ENCODE measurements around the gene TBC1D10A.

TBC1D10A gene

DNA sequence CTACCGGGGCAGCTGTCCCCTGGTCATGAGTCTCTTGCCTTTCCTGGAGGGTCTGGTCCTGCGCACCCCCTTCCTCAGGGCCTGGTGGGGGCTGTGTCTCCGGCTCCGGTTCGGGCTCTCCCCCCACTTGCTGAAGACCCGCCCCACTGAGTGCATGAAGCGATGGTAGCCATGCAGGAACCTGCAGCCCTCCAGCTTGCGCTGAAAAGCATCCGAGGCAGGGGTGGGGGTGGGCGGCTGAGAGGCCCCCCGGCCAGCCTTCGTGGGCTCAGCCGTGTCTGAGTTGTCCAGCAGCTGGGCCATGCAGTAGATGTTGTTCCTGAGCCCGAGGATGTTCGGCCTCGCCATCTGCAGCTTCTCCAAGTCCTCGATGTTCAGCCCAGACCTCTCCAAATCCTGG is 62.9 kb downstream of the TBC1D10A start:
- no peak overlapping the region for H3K4me3 ChIP-seq (ENCODE audit: low read depth, low read length)
- TF ChIP-seq, protein P1, sequence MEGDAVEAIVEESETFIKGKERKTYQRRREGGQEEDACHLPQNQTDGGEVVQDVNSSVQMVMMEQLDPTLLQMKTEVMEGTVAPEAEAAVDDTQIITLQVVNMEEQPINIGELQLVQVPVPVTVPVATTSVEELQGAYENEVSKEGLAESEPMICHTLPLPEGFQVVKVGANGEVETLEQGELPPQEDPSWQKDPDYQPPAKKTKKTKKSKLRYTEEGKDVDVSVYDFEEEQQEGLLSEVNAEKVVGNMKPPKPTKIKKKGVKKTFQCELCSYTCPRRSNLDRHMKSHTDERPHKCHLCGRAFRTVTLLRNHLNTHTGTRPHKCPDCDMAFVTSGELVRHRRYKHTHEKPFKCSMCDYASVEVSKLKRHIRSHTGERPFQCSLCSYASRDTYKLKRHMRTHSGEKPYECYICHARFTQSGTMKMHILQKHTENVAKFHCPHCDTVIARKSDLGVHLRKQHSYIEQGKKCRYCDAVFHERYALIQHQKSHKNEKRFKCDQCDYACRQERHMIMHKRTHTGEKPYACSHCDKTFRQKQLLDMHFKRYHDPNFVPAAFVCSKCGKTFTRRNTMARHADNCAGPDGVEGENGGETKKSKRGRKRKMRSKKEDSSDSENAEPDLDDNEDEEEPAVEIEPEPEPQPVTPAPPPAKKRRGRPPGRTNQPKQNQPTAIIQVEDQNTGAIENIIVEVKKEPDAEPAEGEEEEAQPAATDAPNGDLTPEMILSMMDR (IDR thresholded peaks at IDR 0.05; ENCODE audit: low read depth, low read length), result no peak

DNA sequence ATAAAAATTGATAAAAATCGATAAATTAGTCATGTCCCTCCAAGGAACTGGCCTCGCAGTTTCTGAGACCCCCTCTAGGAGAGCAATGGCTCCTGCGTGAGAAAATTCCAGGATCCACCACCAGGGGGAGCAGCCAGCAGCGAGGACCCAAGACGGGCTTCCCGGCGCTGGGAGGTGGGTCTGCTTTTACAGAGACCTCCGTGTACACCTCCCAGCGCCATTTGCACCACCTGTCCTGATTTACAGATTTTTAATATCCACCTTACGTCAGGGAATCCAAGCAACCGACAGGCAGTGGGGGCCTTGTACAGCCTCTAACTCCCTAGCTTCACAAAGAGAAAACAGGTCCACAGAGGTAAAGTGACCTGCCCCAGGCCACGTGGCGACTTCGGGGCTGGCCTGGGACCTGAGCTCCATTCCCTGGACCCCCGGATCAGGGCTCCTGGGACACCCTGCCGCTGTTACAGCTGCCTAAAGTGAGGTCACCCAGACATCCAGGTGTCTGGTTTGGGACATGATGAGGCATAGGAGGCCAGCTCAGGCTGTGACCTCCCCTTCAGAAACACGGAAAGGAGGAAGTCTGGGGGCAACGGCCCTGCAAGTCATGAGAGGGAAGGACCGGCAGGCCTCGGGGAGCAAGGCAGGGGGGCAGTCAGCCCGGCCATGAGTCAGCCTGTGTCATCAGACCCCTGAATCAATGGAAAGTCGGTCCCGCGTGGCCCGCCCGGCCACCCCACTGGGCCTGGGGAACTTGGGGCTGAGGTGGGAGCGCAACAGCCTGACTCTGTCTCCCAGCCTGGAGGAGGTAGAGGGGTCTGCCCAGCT is 63.6 kb downstream of the TBC1D10A start:
- TF ChIP-seq, protein P1 (IDR thresholded peaks at IDR 0.05; ENCODE audit: low read depth, low read length), result peak; percentile 92

DNA sequence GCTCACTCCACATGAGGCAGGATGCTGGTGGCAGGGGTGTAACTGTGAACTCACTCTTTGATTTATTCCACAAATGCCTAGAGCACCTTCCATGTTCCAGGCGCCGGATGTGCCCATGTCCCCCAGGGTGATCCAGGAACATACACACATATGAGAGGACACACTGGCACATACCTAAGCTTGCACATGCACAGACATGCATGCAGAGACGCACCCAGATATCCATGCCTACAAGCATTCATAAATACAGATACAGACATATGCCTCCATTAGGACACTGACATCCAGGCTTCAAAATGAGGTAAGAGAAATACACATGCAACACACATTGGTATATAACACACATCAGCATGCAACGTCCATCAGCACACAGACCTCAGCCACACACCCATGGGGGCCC is 64.6 kb downstream of the TBC1D10A start:
- TF ChIP-seq, protein P1 (IDR thresholded peaks at IDR 0.05; ENCODE audit: low read depth, low read length), result no peak
- H3K4me3 ChIP-seq (ENCODE audit: low read depth, low read length), result no peak overlapping the region

More for the DNA sequence above, 63.6 kb downstream of the TBC1D10A start:
- H3K4me3 ChIP-seq (ENCODE audit: low read depth, low read length), result peak overlapping the region; percentile 27; the same call in 1 of the 2 replicates

DNA sequence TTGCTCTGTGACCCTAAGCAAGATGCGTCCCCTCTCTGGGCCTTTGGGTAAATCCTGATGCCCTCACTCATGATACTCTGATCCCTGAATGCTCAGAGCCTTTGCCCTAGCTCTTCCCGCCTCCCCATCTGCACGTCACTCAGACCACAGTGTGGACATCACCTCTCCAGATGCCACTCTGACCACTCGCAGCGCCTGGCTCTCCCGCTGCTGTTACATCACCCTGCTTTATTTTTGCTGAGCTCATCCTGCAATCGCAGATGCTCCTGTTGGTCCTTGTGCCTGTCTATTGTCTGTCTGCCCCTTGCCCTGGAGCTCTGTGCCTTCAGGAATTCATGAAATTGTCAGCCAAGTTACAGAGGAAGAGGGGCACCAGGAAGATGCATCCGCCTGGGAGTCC is 65.6 kb downstream of the TBC1D10A start:
- TF ChIP-seq, protein P1 (IDR thresholded peaks at IDR 0.05; ENCODE audit: low read depth, low read length), result no peak
- H3K4me3 ChIP-seq (ENCODE audit: low read depth, low read length), result no peak overlapping the region

DNA sequence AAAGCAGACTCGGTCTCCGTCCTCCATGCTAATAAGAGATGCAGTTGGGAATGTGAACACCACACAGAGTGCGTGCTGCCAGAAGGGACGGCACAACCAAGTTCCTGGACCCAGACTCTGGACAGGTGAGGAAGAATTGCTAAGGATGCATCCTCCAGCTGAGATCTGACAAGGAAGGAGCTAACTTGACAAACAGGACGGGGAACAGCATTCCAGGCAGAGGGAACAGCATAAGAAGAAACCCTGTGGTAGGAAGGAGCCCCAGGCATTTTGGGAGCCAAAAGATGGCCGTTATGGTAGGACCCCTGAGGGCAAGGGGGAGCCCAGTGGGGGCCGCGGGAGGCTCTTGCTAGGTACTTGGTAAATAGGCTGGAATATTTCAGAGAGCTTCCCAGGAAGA is 66.1 kb downstream of the TBC1D10A start:
- H3K4me3 ChIP-seq (ENCODE audit: low read depth, low read length), result no peak overlapping the region
- TF ChIP-seq, protein P1 (IDR thresholded peaks at IDR 0.05; ENCODE audit: low read depth, low read length), result no peak

DNA sequence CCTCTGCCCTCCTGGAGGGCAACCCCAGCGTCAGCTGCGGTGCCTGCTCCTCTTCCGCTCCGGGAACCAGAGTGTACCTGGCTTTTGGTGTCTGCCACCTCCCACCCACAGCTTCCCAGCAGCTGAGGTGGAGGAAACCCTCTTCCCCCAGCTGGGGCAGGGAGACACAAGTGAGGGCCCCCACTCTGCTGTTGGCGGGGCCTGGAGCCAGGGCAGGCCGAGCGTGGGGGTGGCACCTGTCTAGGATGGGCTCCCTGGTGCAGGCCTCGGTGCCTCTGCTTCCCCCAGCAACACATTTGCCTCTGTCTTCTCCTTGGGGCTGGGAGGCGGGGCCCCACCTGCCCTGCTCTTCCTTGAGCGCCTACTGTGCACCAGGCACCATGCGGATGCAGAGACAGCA is 66.5 kb downstream of the TBC1D10A start:
- no peak overlapping the region for H3K4me3 ChIP-seq (ENCODE audit: low read depth, low read length)
- TF ChIP-seq, protein P1 (IDR thresholded peaks at IDR 0.05; ENCODE audit: low read depth, low read length), result no peak

DNA sequence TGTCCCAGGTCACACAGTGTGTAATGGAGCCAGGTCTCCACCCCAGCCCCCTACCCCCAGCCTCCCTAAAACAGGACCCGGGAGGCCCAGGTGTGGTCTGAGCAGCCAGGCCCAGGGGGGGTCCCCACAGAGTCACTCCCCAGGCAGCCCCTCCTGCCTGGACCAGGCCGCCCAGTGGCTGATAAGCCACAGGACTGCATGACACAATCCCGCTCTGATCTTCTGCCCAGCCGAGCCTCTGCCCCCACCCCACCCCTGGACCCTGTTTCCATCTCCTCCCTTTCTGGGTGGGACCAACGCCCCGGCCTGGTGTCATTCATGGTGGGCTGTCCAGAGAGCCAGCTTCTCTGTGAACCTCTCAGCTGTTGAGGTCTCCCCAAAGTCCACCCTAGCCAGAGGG is 72.4 kb downstream of the TBC1D10A start:
- TF ChIP-seq, protein P1 (IDR thresholded peaks at IDR 0.05; ENCODE audit: low read depth, low read length), result no peak
- H3K4me3 ChIP-seq (ENCODE audit: low read depth, low read length), result no peak overlapping the region

All from WI38 (cell line).